Measurements from ENCODE around the gene SOX9.
"Not testable (repeated sequence)": the region's sequence is repeated elsewhere in the genome, so short reads cannot be mapped to it uniquely, and the experiment has no call there.

Gene SOX9

GRCh38 chr17:72111336-72111923, 9.4 kb upstream of the SOX9 start:
- peak; percentile 29 for DNase-seq

DNA sequence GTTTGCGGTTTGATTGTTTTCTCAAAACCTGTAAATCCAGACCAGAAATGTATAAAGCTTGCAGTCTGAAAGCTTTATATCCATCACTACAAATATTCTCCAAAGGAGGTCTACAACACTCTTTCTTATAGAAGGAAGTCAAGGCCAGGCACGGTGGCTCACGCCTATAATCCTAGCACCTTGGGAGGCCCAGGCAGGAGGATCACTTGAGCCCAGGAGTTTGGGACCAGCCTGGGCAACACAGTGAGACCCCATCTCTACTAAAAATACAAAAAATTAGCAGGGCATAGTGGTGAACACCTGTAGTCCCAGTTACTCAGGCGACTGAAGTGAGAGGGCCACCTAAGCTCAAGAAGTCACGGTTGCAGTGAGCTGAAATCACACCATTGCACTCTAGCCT, 8.9 kb upstream of the SOX9 start:
- not testable (repeated sequence) for DNase-seq

GRCh38 chr17:72113751-72114150, 7.1 kb upstream of the SOX9 start:
- no peak for DNase-seq

DNA sequence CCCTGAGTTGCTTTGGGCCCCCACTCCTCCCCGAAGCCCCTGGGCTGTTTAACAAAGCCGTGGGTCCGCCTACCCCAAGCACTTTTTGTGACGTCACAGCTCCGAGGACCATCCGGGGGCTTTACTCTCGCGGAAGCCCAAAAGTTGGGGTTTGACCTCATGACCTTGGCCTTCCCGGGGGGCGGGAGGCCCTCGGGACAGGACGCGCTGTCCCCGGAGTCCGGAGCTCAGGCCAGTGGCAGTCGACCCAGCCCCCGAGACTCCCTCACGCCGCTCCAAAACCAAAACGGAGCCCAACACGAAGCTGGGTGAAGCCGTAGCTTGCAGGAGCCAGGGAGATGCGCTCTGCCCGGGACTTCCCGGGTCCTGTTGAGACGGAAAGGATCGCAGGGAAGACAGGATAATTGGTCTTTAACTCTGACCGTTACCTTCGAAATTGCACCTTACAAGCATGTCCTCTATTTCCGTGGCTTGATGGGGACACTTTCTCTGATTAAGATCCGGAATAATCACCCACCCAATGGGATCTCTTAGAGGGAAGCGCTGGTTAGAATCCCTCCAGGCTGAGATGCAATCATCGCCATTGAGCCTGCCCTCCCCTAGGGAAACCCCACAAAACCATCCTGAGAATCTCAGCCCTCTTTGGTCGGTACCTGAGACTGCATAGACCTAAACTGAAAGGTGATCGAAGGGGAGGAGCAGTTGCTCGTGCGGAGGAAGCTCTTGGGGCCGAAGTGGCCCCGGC, 4.9 kb upstream of the SOX9 start:
- no peak for DNase-seq

DNA sequence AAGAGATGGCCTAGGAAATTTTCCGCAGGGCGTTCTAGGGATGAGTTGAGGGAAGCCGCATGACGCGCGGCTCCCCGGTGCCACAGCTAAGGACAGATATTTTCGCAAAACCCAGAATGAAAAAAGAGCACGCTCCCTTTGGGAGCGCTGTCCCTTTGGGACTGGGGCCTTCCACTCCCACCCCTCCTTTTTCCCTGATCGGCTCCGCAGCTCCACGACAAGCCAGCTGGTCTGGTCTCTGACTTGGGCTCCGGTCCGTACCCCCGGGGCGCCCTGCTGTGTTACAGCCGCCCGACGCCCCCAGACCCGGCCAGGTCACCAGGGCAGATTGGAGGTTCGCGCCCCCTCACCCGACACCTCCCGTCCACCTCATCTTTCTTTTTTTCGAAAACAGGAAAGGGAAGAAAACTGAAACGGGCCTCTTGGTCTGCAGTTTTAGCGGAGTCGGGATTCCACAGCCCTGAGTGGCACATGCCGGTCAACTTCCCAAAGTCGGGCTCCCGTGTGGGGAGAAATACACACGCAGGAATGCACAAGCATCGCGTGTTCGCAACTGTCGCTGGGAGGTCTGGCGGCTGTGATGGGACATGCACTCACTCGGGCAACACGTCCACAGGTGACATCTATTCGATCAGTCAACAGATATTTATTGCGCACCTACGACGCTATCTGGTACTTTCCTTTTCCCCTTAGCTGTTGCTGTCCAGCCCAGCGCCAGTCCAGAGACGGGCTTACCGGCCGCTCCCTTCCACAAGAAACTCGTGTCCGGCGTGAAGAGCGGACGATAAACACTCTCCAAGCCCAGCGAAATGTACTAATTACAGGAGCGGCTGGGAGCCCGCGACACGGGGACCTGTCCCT, 3.9 kb upstream of the SOX9 start:
- no peak for DNase-seq

- DNase-seq, result no peak
These were observed 3.1 kb upstream of the SOX9 start for GRCh38 chr17:72117535-72118334.

- DNase-seq, result peak; percentile 74
These were observed 2.3 kb upstream of the SOX9 start for GRCh38 chr17:72118335-72119076.

DNA sequence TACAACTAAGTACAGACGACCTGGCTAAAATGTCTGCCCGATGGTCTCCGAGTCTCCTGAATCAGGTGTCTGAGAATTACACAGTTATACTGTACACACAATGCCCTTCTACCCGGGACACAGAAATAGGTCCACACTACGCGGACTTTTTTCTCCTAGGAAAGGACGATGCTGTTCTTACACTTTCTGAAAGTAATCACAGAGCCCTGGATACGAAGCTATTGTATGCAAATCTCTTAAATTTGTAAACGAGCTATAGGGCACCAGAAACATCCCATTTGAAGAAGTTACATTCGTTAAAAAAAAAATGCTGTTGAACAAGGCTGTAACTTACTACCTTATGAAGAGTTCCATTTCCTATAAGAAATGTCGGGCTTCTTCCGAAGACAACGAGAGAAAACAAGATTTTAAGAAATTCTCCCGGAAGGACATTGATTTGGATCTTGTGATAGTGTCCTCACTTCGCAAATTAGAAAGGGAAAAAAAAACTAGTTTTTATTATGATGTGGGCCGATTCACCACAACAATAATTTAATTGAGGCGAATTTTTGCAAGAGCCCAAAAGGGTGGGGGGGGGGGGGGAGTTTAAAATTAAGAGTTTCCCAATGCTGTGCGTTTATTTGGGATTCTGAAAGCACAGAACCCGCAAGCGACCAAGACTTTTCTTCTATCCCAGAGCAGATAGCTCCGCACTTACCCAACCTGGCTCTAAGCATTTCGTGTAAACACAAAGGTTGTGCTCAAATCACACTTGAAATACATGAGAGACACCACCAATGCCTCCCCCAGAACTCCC, 1.5 kb upstream of the SOX9 start:
- DNase-seq, result peak; percentile 18

DNA sequence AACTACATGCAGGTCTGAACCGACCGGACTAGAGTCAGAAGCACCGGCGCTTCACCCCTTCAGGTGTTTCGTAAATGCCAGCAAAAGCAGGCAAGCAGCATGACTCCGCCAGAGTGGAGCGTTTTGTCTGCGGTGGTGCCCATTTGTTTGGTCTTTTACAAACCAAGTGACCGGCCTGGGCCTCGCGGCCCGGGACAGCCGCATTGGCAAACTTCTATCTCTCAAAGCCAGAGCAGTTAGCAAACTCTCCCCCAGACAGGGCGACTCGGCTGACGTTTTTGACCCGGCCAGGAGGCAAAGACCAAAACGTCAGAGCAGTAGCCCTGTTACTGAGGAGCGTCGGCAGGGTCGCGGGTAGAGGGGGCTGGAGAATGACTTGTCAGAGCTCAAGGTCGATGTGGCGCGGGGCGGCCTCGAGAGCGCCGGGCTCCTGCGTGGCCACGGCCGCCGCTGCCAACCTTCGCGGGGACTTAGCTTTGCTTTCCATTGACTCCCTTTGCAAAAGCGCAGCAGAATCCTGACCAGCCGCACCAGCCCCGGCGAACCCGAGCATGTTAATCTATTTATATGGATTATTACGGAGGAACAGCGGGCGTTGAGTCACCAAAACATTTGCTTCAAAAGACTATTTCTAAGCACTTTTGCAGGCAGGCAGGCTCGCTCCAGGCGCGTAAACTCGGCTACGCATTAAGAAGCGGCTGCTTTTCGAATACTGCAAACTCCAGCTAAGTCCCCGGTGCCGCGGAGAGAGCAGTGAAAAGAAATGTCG, 763 bp upstream of the SOX9 start:
- peak; percentile 78 for DNase-seq

GRCh38 chr17:72121164-72122009, 567 bp downstream of the SOX9 start:
- DNase-seq, result peak; percentile 56

GRCh38 chr17:72122010-72122764, 1.4 kb downstream of the SOX9 start:
- peak; percentile 37 for DNase-seq

DNA sequence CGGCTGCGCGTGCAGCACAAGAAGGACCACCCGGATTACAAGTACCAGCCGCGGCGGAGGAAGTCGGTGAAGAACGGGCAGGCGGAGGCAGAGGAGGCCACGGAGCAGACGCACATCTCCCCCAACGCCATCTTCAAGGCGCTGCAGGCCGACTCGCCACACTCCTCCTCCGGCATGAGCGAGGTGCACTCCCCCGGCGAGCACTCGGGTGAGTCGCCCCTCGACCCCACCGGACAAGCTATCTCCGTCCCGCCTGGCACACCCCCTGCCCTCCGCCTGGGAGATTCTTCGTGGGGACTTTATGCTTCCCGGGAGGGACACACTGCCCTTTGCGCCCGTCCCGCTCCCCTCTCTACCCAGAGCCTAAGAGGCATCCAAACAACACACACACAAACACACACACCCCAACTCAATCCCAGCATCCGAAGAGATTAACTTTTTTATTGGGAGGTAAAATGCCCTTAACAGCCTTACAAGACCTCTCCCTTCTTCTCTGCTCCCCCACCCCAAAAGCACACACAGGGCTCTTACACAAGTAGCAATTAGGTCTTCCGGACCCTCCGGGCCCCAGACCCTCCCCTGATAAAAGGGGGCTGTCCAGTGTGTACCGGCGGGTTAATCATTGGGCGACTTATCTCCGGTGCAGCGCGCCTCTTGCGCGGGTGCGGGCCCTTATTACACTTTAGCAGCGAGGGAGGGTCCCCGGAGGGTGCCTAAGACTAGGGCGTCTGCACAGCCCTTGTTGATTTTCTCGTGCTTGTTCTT, 2.1 kb downstream of the SOX9 start:
- DNase-seq, result no peak

GRCh38 chr17:72123530-72124437, 3.0 kb downstream of the SOX9 start:
- no peak for DNase-seq

GRCh38 chr17:72124438-72124775, 3.6 kb downstream of the SOX9 start:
- DNase-seq, result no peak

- DNase-seq, result no peak
These were observed 4.4 kb downstream of the SOX9 start for GRCh38 chr17:72125226-72125651.

DNA sequence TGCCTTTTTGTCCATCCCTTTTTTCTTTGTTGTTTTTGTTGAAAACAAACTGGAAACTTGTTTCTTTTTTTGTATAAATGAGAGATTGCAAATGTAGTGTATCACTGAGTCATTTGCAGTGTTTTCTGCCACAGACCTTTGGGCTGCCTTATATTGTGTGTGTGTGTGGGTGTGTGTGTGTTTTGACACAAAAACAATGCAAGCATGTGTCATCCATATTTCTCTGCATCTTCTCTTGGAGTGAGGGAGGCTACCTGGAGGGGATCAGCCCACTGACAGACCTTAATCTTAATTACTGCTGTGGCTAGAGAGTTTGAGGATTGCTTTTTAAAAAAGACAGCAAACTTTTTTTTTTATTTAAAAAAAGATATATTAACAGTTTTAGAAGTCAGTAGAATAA, 4.9 kb downstream of the SOX9 start:
- no peak for DNase-seq

Measured in NCI-H146 (cell line).